ENCODE data around the gene TXNDC11.

The TXNDC11 gene

DNA sequence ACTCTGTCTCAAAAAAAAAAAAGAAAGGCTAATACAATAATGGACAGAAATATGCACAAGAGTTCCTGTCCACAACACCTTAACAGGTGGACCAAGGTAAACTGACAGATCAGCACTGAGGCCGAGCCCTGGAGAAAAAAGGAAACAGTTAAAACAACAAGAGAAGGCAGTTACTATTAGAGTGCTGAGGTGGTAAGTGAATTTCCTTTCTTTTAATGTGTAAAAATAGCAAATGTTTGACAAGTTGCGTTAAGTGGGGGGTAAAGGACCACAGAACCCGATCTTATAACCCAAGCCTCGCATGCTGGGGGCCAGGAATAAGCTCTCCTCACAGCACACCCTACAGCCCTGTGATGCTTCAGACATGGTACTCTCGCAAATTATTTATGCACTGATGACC, 24.8 kb downstream of the TXNDC11 start:
- no peak for DNase-seq

DNA sequence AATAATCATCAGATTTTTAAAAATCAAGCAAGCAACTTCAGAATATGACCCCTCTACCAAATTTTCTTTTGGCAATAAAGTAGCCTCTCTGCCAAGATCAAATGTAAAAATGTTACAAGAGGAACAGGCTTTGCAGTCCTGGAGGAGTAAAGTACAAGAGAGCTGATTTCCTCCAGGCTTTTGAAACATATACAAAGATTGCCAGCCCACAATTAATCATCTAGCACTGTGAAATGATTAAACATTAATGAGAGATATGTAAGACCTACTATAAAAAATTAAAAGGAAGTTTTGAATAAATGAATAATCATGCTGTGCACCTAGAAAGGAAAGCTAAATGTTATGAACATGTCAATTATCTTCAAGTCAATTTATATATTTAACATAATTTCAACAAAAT, 26.3 kb downstream of the TXNDC11 start:
- DNase-seq, result no peak

DNA sequence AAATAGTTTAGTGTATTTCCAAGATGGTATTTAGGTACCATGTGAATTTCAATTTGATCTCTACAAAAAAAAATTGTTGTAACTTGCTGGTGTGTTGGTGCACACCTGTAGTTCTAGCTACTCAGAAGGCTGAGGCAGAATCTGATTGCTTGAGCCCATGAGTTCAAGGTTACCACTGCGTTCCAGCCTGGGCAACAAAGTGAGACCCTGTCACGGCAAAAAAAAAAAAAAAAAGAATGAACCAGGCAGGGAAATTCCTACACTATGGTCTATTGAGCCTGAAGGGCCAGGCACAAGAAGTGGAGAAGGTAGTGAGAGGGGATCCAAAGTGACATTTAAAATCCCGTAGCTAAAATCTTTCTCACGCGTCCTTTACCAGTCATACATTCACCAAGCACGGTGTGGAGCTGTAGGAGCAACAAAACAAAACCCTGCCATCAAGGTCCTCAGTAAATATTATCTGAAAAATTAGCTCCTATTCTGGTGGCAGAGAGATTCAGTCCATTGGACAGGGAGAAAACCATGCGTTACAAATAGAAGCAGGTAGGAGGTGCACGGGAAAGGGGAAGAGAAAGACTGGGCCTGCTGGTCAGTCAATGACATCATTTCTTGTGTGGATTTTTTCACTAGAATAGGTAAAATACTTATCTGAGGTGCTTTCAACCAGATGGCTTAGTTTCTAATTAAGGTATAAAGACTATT, 27.3 kb downstream of the TXNDC11 start:
- no peak for DNase-seq

DNA sequence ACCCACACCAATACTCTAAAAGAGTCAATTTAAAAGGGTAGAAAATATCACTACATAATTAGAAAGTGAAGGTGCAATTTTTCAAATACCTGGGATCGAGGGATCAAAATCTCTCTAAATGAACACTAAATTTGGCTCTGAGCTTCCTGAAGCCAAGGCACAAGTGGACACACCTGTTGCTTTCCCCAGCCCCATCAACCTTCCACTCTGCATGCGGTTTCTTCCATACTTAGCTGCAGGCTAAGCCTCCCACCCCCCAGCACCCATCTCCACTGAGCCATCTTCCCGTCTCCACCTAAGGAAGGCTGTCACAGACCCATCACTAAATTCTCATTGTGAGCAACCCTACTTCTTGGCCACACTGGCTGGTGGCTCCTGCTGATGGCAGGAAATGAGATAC, 30.5 kb downstream of the TXNDC11 start:
- no peak for DNase-seq

DNA sequence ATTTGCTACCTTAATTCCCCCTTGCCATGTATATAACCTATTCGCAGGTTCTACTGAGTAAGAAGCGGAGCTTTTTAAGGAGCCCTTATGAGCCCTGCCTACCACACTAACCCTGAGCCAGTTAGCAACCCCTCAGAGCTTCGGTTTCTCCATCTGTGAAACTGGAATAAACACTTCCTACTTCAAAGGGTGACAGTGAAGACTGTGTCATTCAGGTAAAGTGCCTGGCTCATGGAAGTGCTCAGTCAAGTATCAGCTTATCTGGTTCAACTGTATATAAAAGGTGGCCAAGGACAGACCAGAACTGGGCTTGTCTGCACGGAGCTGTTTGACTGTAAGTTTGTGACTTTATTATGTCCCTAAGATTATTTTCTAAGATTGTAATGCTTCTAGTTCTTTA, 31.0 kb downstream of the TXNDC11 start:
- no peak for DNase-seq

DNA sequence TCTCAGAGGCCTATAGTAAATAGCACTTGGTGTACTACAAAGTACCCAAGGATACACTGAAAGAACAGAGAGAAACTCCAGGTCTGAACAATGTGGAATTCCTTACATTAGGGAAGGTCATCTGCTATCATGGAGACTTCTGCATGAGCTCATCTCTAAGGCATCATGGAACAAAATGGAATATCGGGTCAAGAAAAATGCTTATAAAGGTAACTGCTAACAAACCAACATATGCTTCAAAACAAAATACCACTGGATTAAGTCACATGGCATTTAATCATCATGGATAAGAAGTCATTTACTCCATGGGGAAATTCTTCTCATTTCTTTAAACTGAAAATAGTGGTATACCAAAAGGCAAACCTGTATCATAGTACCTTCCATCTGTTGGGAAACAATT, 34.2 kb downstream of the TXNDC11 start:
- no peak for DNase-seq

DNA sequence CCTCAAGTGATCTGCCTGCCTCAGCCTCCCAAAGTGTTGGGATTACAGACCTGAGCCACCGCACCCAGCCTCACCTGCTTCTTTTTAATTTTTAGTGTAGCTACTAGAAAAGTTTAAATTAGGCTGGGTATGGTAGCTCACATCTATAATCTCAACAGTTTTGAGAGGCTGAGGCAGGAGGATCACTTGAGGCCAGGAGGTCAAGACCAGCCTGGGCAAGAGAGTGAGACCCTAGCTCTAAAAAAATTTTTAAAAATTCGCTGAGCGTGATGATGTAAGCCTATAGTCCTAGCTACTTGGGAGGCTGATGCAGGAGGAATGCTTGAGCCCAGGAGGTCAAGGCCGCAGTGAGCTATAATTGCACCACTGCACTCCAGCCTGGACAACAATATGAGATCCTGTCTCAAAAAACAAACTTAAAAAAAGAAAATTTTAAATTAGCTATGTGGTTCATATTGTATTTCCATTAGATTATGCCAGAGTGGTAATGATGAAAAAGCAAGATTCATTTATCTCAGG, 34.9 kb downstream of the TXNDC11 start:
- no peak for DNase-seq

DNA sequence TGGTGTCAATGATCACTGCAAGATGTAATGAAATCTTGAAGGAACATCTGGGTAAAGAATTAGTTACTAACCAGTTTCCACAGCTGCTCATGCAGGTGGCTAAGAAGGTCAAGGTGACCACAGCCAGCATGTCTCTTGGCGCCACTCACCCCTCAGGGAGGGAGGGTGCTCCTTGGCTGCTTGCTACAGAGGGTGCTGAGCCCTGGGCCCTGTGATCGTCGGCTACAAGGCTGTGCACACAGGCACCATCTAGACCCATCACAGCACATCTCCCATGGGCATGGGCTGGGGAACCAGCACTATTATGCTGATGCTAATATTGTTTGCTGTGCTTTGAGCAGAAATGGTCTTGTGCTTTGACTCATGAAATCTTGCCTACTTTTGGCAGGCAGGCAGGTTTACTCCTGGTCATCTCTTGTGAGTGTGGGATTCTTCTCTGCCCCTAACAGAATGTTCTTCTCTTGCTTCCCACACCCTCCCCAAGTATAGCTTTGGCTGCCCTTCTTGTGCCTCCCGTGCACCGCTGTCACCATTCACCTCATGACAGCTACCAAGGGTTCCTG, 36.4 kb downstream of the TXNDC11 start:
- DNase-seq, result no peak

DNA sequence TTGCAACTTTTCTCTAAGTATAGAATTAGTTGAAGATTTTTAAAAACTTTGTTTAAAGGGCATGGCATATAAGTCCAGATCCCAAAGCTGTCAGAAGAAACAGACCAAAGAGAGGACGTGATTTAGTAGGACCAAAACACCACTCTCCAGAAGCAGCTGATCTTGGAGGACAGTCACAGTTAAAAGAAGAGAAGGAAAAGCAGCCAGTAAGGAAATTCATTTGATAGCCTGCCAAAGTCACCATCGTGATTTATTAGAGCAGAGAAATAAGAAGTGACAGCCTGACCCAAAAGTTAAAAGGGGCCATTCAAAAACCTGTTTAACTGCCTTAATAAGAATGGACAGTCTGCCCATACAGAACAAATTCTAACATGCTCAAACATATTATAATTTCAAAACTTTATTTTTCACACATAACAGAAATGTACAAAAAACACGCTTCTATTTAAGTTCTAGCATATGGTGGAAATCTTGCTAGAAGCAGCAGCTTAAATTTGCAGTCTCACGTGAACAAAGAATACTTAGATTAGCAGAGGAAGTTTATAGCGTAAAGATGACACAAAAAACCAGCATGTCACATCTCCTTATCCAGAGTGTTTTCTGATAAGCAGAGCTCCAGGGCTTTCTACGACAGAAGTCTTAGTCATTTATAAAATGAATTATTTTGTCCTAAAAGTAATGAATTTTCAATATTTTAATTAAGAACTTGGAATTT, 37.2 kb downstream of the TXNDC11 start:
- no peak for DNase-seq

DNA sequence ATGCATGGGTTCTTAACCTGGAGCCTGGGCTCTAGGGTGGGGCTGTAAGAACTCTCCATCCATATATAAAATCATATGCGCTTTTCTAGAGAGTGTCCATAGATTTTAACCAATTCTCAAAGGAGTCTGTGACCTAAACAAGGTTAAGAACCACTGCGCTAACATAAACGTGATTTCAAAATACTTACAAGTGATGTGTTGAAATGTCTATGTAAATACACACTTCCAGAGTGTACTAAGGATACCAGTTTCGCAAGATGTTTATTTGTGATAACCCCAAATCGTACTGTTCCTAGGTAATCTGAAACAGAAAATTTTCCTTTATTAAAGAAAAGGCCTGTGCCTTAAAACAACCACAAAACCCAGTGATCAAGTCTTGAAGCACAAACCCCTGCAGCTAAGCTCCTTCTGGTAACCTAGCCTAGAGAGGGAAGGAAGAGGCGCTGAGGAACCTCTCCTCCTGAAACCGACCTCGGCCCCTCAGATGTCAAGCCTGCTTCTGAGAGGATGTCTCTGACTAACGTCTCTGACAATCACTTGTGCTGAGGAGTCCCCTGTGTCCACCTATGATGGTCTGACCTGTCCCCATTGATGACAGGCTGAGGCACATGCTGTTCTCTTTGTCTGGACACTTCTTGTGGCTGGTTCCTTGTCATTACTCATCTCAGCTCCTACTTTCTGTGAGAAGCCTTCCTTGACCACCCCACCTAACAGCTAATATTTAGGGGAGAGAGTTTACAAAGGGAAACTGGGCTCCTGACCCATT, 42.2 kb downstream of the TXNDC11 start:
- DNase-seq, result no peak

DNA sequence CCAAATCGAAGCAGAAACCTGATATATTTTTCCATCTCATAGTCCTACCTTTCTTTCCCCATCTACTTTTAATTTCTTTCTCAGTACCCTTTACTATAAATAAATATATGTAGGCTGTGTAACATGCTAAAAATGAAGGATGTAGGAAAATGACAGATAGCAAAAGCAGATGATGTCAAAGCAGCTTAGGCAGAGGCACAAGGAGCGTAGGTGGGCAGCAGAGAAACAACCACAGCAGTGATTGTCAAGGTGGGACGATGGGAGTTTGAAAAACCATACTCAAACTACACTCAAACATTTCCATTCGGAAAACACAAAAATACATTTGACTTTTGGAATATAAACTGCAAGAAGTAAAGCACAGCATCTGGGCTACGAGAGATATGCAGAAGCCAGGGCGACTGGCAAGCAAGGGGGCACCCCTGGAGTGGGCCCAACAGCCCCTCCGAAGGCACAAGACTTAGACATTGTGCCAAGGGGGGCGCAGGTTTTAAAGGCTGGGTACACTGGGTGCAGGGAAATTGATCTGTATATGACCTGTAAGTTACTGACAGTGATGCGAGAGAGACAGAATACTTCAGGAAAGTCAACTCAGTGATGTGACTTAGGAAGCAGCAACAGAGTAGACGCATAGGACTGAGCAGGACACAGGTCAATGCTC, 43.3 kb downstream of the TXNDC11 start:
- no peak for DNase-seq

DNA sequence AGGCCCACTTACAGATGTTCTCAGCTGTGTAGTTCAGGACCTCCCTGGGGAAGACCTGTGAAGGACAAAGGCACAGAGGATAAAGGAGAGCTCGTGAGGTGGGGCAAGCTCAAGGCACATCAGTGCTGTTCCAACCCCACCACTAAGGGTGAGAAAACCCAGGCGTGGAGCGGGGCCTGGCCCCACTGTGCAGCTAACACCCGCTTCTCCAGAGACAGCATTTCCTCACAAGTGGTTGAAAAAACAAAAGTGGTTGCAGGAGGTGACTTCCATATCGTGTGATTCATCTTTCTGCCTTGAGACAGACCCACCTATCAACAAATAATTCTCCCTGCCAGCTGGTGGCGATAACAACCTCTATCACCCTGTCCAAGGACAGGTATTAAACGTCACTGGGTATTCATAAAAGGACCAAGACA, 44.4 kb downstream of the TXNDC11 start:
- no peak for DNase-seq

DNA sequence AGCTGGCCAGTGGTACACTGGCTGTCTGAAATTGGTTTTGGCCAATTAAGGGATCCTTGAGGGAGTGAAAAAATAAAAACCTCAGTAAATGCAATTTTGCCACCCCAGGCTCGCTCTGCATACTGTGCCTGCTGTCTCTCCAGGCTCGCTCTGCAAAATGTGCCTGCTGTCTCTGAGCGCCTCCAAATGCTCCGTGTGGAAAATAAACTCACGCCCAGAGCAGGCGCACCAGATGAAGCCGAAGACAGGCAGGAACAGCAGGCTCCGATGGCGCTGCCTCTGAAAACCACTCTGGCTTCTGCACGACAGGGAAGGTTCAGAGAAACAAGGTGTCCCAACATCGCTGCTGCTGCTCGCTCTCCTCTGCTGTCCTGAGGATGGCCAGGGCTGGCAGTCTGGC, 45.3 kb downstream of the TXNDC11 start:
- DNase-seq, result no peak

DNA sequence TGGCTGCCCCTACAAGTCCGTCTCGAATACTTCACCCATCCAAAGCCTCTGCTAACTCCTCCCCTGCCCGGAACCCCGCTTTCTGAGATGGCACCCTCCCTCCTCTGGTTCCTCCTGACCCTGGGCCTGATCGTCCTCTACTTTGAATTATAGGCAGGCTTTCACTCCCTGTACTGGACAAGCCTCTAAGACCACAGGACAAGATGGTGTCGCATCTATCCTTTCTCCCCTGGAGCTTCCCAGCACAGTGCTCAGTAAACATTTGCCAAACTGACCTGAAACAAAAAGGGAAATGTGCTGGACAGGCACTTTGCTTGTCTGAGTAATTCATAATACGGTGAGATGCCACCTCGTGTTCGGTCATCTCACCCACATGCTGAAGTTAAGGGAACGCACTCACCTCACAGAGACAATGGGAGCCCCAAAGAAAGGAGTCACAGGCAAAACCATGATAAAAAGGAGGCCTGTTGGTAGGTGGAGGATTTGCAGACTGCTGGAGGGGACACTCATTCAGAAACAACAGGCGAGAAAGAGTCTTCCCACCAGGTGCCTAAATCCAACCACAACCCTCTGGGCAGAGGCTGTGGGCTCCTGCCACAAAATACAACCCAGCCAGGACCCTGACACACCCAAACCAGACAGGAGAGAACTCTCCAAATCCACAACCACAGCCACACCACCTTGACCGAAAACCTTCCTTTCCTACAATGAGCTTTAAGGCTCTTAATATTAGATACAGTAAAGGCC, 46.2 kb downstream of the TXNDC11 start:
- no peak for DNase-seq

DNA sequence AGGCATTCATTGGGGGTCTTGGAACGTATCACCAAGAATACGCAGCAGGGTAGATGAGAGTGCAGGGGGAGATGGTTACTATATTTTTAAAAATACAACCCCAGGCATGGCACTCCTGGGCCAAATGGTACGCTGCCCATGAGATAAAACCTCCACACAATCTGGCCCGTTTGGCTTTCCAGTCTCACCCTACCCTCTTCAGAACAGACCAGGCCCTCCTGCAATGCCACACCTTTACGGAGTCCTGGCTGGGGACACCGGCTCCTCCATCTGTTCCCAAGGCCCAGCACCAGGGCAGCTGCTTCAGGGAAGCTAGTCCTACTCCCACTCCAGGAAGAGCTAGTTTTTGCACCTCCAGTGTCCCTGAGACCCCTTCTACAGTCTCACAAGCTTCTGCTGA, 50.0 kb downstream of the TXNDC11 start:
- no peak for DNase-seq

DNA sequence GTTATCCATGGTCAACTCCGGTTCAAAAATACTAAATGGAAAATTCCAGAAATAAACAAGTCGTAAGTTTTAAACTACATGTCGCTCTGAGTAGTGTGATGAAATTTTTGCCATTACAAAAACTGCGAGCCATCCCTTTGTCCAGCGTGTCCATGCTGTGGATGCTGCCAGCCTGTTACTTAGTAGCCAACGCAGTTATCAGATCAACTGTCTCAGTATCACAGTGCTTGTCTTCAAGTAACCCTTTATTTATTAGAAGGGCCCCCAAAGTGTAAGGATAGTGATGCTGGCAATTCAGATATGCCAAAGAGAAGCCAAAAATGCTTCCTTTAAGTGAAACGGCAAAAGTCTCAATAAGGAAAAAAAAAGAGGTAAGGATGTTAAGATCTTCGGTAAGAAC, 50.5 kb downstream of the TXNDC11 start:
- no peak for DNase-seq

DNA sequence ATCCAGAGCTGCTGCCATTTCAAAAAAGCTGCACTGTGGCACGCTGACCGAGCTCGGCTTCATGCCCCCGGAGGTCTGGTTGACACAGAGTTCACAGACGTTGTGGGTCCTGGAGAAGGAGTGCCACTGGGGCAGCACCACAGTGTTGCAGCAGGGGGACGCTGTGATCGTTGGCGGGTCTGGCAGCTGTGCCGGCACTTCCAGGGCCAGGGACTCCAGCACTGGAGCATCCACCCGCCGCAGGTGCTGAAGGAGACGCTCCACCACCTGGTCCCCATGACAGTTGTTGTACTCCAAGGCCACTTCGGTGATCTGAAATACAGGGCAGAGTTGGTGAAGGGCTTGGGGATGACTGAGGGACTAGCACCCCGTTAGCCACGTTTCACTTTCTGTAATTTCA, 50.9 kb downstream of the TXNDC11 start:
- DNase-seq, result no peak

DNA sequence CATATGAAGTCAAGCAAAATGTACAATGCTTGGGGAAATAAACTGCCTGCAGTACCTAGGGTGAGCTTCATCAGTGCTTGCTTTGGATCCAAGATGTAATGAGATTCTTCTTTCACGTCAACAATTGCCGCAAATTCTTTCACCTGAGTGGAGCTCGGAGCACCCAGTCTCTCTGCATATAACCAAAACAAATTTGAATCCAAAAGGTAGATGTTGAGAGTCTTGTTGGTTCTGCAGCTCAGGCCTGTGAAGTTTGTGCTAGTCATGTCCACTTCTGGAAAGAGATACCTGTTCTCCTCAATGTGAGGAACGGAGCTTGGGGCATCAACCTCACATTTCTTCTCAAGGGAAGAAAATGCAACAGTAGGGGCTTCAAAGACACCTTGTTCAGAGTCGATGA, 51.4 kb downstream of the TXNDC11 start:
- no peak for DNase-seq

DNA sequence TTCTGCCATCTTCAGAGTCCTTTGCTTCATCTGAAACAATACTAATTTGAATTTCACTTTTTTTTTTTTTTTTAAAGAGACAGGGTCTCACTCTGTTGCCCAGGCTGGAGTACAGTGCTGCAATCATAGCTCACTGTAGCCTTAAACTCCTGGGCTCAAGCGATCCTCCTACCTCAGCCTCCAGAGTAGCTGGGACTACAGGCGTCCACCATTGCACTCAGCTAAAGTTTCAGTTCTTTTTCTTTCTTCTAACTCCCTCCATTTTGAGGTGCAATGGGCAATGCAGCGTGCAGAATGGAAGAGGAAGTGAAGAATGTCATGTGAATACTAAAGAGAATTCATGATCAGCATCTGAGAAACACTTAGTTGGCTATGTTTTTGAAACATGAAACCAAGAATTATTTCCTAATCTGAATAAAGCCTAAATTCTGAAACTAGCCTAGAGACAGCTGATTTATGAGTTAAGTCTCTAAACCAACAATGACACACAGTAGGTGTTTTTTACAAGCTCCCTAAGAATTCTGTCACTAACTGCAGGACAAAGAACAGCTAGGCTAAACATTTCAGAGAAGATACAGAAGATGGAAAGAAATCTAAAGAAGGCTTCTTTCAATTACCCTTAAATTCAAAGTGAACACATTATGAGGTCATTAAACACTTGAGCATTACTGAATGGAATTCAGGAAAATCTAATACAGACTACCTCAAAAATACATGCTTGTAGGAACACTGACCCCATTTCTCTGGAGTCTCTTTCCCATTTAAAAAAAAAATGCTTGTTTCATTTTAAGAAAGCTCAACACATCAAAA, 53.4 kb downstream of the TXNDC11 start:
- no peak for DNase-seq

DNA sequence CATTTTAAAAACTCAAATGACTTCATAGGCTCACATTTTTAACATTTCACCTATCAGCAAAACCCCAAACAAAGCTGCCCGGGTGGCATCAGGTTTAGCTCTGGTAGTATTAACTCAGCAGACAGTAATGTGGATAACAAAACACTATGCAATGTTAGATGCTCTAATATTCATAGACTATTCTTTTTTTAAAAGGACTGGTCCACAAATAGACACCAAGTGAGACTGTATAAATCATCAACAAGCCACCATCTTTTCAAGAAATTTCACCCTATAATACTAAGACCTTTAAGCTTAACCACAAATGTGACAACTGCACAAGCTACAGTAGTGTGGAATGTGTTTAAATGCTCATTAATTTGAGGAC, 54.2 kb downstream of the TXNDC11 start:
- DNase-seq, result no peak

All from NCI-H1048 (cell line).